Measurements from ENCODE around the gene HSFX3.
"Not testable (repeated sequence)": the region's sequence is repeated elsewhere in the genome, so short reads cannot be mapped to it uniquely, and the experiment has no call there.

- TF ChIP-seq CTCF (conservative IDR thresholded peaks at IDR 0.05; ENCODE audit: low read length); EZH2phosphoT487 (IDR thresholded peaks at IDR 0.05; ENCODE audit: borderline replicate concordance): not testable (repeated sequence)
These were observed 45.5 kb upstream of the HSFX3 start, which contains the start of gene HSFX2 for GRCh38 chrX:149595214-149595613.
